ENCODE results near the gene MINDY1.

The MINDY1 gene

DNA sequence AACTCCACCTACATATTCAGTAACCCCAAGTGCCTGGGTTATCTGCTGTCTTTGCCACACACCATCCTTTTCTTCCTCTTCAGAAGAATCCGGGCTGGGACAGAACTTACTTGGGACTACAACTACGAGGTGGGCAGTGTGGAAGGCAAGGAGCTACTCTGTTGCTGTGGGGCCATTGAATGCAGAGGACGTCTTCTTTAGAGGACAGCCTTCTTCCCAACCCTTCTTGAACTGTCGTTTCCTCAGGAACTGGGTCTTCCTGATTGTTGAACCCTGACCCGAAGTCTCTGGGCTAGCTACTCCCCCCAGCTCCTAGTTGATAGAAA, 42.6 kb downstream of the MINDY1 start:
- DNase-seq: no peak

DNA sequence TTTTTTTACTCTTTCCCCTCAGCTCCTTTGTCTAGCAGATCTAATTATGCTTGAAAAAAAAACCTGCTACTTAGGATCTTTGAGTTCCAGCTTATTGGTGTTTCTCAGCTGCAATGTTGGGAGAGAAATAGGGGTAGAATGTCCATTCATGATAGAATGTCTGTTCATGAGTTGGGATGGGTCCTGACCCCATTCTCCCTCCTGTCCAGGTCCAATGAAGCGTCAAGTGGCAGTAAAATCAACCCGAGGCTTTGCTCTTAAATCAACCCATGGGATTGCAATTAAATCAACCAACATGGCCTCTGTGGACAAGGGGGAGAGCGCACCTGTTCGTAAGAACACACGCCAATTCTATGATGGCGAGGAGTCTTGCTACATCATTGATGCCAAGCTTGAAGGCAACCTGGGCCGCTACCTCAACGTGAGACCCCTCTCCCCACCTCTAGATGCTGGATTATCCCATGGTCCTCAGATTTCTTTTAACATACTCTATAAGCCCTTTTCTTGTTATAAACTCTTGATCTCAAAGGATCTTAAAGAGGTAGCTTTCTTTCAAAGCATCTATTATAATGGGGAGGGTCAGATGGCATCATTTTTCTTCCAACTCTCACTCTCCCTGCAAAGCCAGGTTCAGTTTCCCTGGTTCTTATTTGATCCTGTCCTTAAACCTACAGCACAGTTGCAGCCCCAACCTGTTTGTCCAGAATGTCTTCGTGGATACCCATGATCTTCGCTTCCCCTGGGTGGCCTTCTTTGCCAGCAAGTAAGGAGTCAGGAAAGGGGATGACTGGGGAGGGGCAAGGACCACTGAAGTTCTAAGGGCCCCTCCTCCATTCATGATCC, 43.2 kb downstream of the MINDY1 start:
- DNase-seq: no peak

DNA sequence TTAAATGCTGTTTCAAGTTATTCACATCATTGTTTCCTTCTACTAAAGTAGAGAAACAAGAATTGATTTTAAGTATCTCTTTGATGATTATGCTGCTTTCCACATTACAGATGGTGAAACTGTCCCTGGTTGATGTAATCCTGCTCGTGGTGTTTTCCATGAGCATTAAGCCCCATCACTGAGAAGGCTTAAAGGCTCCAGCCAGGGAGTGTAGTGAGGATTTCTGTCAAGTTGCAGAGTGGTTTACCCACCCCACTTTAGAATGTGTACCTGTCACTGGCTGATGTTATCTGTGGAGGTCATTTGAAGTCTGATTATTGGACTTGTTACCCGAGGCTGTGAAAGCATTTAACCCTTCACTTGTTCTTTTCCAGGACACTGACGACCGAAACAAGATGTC, 44.9 kb downstream of the MINDY1 start:
- DNase-seq: no peak

DNA sequence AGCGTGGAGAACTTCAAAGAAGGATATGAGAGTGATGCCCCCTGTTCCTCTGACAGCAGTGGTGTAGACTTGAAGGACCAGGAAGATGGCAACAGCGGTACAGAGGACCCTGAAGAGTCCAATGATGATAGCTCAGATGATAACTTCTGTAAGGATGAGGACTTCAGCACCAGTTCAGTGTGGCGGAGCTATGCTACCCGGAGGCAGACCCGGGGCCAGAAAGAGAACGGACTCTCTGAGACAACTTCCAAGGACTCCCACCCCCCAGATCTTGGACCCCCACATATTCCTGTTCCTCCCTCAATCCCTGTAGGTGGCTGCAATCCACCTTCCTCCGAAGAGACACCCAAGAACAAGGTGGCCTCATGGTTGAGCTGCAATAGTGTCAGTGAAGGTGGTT, 46.1 kb downstream of the MINDY1 start:
- DNase-seq: no peak

DNA sequence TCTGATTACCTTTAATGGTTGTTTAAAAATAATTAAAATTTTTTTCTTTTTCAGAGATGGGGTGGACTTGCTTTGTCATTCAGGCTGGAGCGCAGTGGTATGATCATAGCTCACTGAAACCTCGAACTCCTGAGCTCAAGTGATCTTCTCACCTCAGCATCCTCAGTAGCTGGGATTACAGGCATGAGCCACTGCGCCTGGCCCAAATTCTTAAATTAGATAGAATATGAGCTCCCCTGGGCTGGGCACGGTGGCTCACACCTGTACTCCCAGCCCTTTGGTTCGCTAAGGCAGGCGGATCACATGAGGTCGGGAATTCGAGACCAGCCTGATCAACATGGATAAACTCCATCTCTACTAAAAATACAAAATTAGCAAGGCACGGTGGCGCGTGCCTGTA, 49.0 kb downstream of the MINDY1 start:
- no peak for DNase-seq

DNA sequence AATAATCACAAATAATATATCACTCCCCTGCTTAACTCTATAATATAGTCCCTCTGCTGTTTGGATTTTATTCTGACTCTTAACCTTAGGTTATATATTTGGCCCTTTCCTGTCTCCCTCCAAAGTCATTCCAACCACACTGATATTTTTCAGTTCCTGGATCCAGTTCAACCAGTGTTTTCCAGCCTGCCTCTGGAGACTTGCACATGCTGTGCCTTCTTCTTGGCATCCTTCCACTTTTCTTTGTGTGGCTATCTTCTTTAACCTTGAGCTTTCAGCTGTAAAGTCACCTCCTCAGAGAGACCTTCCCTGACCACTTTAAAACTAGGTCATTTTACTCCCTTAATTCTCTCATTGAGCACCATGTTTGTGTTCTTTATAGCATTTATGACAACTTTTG, 51.4 kb downstream of the MINDY1 start:
- DNase-seq: no peak

DNA sequence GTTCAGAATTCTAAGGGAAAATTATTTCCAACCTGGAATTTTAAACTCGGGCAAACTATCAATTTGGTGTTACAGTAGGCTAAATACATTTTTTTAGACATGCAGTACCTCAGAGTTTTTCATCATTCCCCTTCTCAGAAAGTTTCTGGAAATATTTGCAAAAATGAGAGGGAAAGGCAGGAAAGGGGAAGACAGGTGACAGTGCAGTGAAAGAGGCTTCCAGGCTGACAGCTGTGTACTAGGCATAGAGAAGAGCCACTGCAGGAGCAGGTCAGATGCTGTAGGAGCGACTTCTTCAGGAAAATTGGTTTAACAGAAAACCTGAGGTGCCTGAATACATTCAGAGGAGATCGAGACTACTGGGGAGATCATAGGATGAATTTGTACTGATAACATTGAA, 52.0 kb downstream of the MINDY1 start:
- DNase-seq: no peak

All from inflammatory macrophage treated with lipopolysaccharide for 1 hour (primary cell).